ENCODE results near the gene AFDN. TPM values are rescaled to one million over a fixed set of nuclear protein-coding genes. Genes with fewer than 3 reads are reported as not detected.

AFDN gene
- total RNA-seq, 1 donor from 2014 or later: 102 TPM

GRCh38 chr6:167892835-167893815 lies 66.4 kb downstream of the AFDN start:
- peaks cover 3% of the 10 kb centered on the region for H3K36me3 ChIP-seq (ENCODE audit: insufficient read depth, low read length)
- peak overlapping the region; percentile 7 for H3K9ac ChIP-seq (ENCODE audit: low read length)
- peak overlapping the region; percentile 4 for H3K4me2 ChIP-seq (ENCODE audit: low read length)
- H2AFZ ChIP-seq (ENCODE audit: low read depth, low read length): no peak overlapping the region
- H3K36me3 Mint-ChIP-seq (ENCODE audit: low read depth, unreplicated experiment): no peaks in the 10 kb centered on the region
- H3K4me1 Mint-ChIP-seq (ENCODE audit: low read depth, unreplicated experiment): no peaks in the 10 kb centered on the region
- no peaks in the 10 kb centered on the region for H3K9me3 Mint-ChIP-seq (ENCODE audit: unreplicated experiment)
- peak; percentile 43 for DNase-seq (ENCODE audit: low read depth)
- H3K9me3 ChIP-seq (ENCODE audit: insufficient read depth, low read depth, low read length): no peaks in the 10 kb centered on the region
- no peaks in the 10 kb centered on the region for H3K27me3 Mint-ChIP-seq (ENCODE audit: low read depth, unreplicated experiment)
- H3K4me3 Mint-ChIP-seq (ENCODE audit: unreplicated experiment): no peak overlapping the region
- H3K4me3 ChIP-seq (ENCODE audit: insufficient read depth, low read depth, low read length): no peak overlapping the region
- peak; percentile 77 for FAIRE-seq
- peaks cover 11% of the 10 kb centered on the region for H3K4me1 ChIP-seq (ENCODE audit: insufficient read depth, low read length)
- H3K27ac ChIP-seq (ENCODE audit: low read depth, low read length): no peak overlapping the region
- TF ChIP-seq CTCF (IDR thresholded peaks at IDR 0.05; ENCODE audit: insufficient read depth, low read depth, low read length): no peak
- no peak for TF ChIP-seq EZH2 (IDR thresholded peaks at IDR 0.05; ENCODE audit: insufficient read depth, low read length)
- H3K27ac Mint-ChIP-seq (ENCODE audit: unreplicated experiment): no peak overlapping the region
- no peaks in the 10 kb centered on the region for H3K27me3 ChIP-seq (ENCODE audit: insufficient read depth, low read length)
- no peaks in the 10 kb centered on the region for H3K79me2 ChIP-seq (ENCODE audit: insufficient read depth, low read length)
- H4K20me1 ChIP-seq (ENCODE audit: insufficient read depth, low read length): no peaks in the 10 kb centered on the region

- Mint-ChIP-seq H3K9me3 (ENCODE audit: unreplicated experiment) (no peaks in the 10 kb centered on the region), H3K4me1 (ENCODE audit: low read depth, unreplicated experiment) (no peaks in the 10 kb centered on the region), H3K27ac (ENCODE audit: unreplicated experiment) (no peak overlapping the region), H3K27me3 (ENCODE audit: low read depth, unreplicated experiment) (no peaks in the 10 kb centered on the region), H3K36me3 (ENCODE audit: low read depth, unreplicated experiment) (no peaks in the 10 kb centered on the region), H3K4me3 (ENCODE audit: unreplicated experiment) (no peak overlapping the region)
- H3K36me3 ChIP-seq (ENCODE audit: insufficient read depth, low read length): peaks cover 3% of the 10 kb centered on the region
- DNase-seq (ENCODE audit: low read depth): no peak
- H4K20me1 ChIP-seq (ENCODE audit: insufficient read depth, low read length): no peaks in the 10 kb centered on the region
- H3K9ac ChIP-seq (ENCODE audit: low read length): no peak overlapping the region
- no peaks in the 10 kb centered on the region for H3K9me3 ChIP-seq (ENCODE audit: insufficient read depth, low read depth, low read length)
- no peaks in the 10 kb centered on the region for H3K79me2 ChIP-seq (ENCODE audit: insufficient read depth, low read length)
- H3K4me1 ChIP-seq (ENCODE audit: insufficient read depth, low read length): peaks cover 11% of the 10 kb centered on the region
- no peak for FAIRE-seq
- no peak for TF ChIP-seq CTCF (IDR thresholded peaks at IDR 0.05; ENCODE audit: insufficient read depth, low read depth, low read length)
- TF ChIP-seq EZH2 (IDR thresholded peaks at IDR 0.05; ENCODE audit: insufficient read depth, low read length): no peak
- H3K27me3 ChIP-seq (ENCODE audit: insufficient read depth, low read length): no peaks in the 10 kb centered on the region
- no peak overlapping the region for H3K4me3 ChIP-seq (ENCODE audit: insufficient read depth, low read depth, low read length)
- H3K27ac ChIP-seq (ENCODE audit: low read depth, low read length): no peak overlapping the region
- no peak overlapping the region for H2AFZ ChIP-seq (ENCODE audit: low read depth, low read length)
- no peak overlapping the region for H3K4me2 ChIP-seq (ENCODE audit: low read length)
These were observed 68.3 kb downstream of the AFDN start for GRCh38 chr6:167894965-167895364.

- H3K27ac ChIP-seq (ENCODE audit: low read depth, low read length): no peak overlapping the region
- Mint-ChIP-seq H3K27ac (ENCODE audit: unreplicated experiment) (no peak overlapping the region), H3K4me3 (ENCODE audit: unreplicated experiment) (no peak overlapping the region), H3K4me1 (ENCODE audit: low read depth, unreplicated experiment) (no peaks in the 10 kb centered on the region), H3K9me3 (ENCODE audit: unreplicated experiment) (no peaks in the 10 kb centered on the region), H3K27me3 (ENCODE audit: low read depth, unreplicated experiment) (no peaks in the 10 kb centered on the region), H3K36me3 (ENCODE audit: low read depth, unreplicated experiment) (no peaks in the 10 kb centered on the region)
- no peak for DNase-seq (ENCODE audit: low read depth)
- FAIRE-seq: no peak
- no peak for TF ChIP-seq EZH2 (IDR thresholded peaks at IDR 0.05; ENCODE audit: insufficient read depth, low read length)
- no peak for TF ChIP-seq CTCF (IDR thresholded peaks at IDR 0.05; ENCODE audit: insufficient read depth, low read depth, low read length)
- H3K4me1 ChIP-seq (ENCODE audit: insufficient read depth, low read length): peaks cover 11% of the 10 kb centered on the region
- H3K4me3 ChIP-seq (ENCODE audit: insufficient read depth, low read depth, low read length): no peak overlapping the region
- no peaks in the 10 kb centered on the region for H3K36me3 ChIP-seq (ENCODE audit: insufficient read depth, low read length)
- no peak overlapping the region for H3K4me2 ChIP-seq (ENCODE audit: low read length)
- no peaks in the 10 kb centered on the region for H3K27me3 ChIP-seq (ENCODE audit: insufficient read depth, low read length)
- no peaks in the 10 kb centered on the region for H4K20me1 ChIP-seq (ENCODE audit: insufficient read depth, low read length)
- no peaks in the 10 kb centered on the region for H3K79me2 ChIP-seq (ENCODE audit: insufficient read depth, low read length)
- H3K9me3 ChIP-seq (ENCODE audit: insufficient read depth, low read depth, low read length): no peaks in the 10 kb centered on the region
- no peak overlapping the region for H3K9ac ChIP-seq (ENCODE audit: low read length)
- H2AFZ ChIP-seq (ENCODE audit: low read depth, low read length): no peak overlapping the region
These were observed 69.9 kb downstream of the AFDN start for GRCh38 chr6:167896648-167897047.

Data from astrocyte (in vitro differentiated cells and primary cell).